Stimulated activated naive CD8-positive, alpha-beta T cell treated with anti-CD3 and anti-CD28 coated beads, Interleukin-15, amount 100 ng/mL, for 72 hours (primary cell): ENCODE results near the gene FAM174C.
"Not testable (repeated sequence)": the region's sequence is repeated elsewhere in the genome, so short reads cannot be mapped to it uniquely, and the experiment has no call there.

Experiments
- ATAC-seq: fragments of 150-1000 bp; cut with Tn5 transposase; 2 replicates; pipeline ENCODE4 v1.10.0; 2021; ENCODE audit warnings: mild to moderate bottlenecking, moderate library complexity
- DNase-seq, 2 donors: peaks; one replicate each; pipeline ENCODE4 v3.0.0; 2021 to 2022
- H3K27ac Mint-ChIP-seq, 2 donors: one replicate each; pipeline ENCODE4 v1.8.0; 2022; ENCODE audit warnings: mild to moderate bottlenecking in 2 of 2, mixed read lengths in 2 of 2, moderate library complexity in 2 of 2
- H3K27me3 Mint-ChIP-seq: one replicate; pipeline ENCODE4 v1.8.0; 2022; ENCODE audit warnings: mixed read lengths
- H3K4me1 Mint-ChIP-seq: one replicate; pipeline ENCODE4 v1.8.0; 2022; ENCODE audit warnings: mild to moderate bottlenecking, mixed read lengths
- H3K4me3 Mint-ChIP-seq, 2 donors: one replicate each; pipeline ENCODE4 v1.8.0; 2022; ENCODE audit warnings: mild to moderate bottlenecking in 2 of 2, mixed read lengths in 2 of 2, moderate library complexity in 1 of 2
- H3K9me3 Mint-ChIP-seq, 2 donors: one replicate each; pipeline ENCODE4 v1.8.0; 2022; ENCODE audit warnings: mixed read lengths in 2 of 2

FAM174C gene

GRCh38 chr19:1300744-1301490 lies 25.6 kb downstream of the FAM174C start:
- Mint-ChIP-seq H3K4me1 (no peaks in the 10 kb centered on the region), H3K9me3 (no peaks in the 10 kb centered on the region), H3K27me3 (no peaks in the 10 kb centered on the region), H3K4me3 (no peak overlapping the region), H3K27ac (no peak overlapping the region)
- ATAC-seq (no peak), DNase-seq (no peak)

- no peaks in the 10 kb centered on the region for H3K9me3 Mint-ChIP-seq
- H3K27ac Mint-ChIP-seq: no peak overlapping the region
- no peak overlapping the region for H3K4me3 Mint-ChIP-seq
- no peaks in the 10 kb centered on the region for H3K27me3 Mint-ChIP-seq
- no peaks in the 10 kb centered on the region for H3K4me1 Mint-ChIP-seq
- ATAC-seq: no peak
- DNase-seq: no peak
Observed at GRCh38 chr19:1302533-1303239, 27.4 kb downstream of the FAM174C start.

GRCh38 chr19:1304197-1304924 lies 29.0 kb downstream of the FAM174C start:
- DNase-seq (no peak), ATAC-seq (no peak)
- Mint-ChIP-seq H3K27me3 (no peaks in the 10 kb centered on the region), H3K27ac (no peak overlapping the region), H3K9me3 (no peaks in the 10 kb centered on the region), H3K4me1 (no peaks in the 10 kb centered on the region), H3K4me3 (no peak overlapping the region)

- DNase-seq, H3K27ac Mint-ChIP-seq, H3K4me1 Mint-ChIP-seq, H3K27me3 Mint-ChIP-seq, H3K9me3 Mint-ChIP-seq, H3K4me3 Mint-ChIP-seq, ATAC-seq: not testable (repeated sequence)
Observed at GRCh38 chr19:1305354-1305753, 30.0 kb downstream of the FAM174C start.

GRCh38 chr19:1307320-1307719 lies 32.0 kb downstream of the FAM174C start:
- Mint-ChIP-seq H3K27me3 (no peaks in the 10 kb centered on the region), H3K4me3 (no peak overlapping the region), H3K9me3 (no peaks in the 10 kb centered on the region), H3K4me1 (no peaks in the 10 kb centered on the region), H3K27ac (no peak overlapping the region)
- no peak for DNase-seq
- no peak for ATAC-seq

GRCh38 chr19:1307755-1308303 lies 32.5 kb downstream of the FAM174C start:
- no peak overlapping the region for H3K4me3 Mint-ChIP-seq
- DNase-seq (no peak), ATAC-seq (no peak)
- H3K4me1 Mint-ChIP-seq: no peaks in the 10 kb centered on the region
- H3K9me3 Mint-ChIP-seq: no peaks in the 10 kb centered on the region
- no peaks in the 10 kb centered on the region for H3K27me3 Mint-ChIP-seq
- H3K27ac Mint-ChIP-seq: no peak overlapping the region

- no peak for ATAC-seq
- H3K4me1 Mint-ChIP-seq: no peaks in the 10 kb centered on the region
- DNase-seq: no peak
- no peak overlapping the region for H3K4me3 Mint-ChIP-seq
- no peak overlapping the region for H3K27ac Mint-ChIP-seq
- no peaks in the 10 kb centered on the region for H3K9me3 Mint-ChIP-seq
- H3K27me3 Mint-ChIP-seq: no peaks in the 10 kb centered on the region
Observed at GRCh38 chr19:1308718-1309117, 33.4 kb downstream of the FAM174C start.

- no peaks in the 10 kb centered on the region for H3K4me1 Mint-ChIP-seq
- peaks cover 2% of the 10 kb centered on the region for H3K27me3 Mint-ChIP-seq
- no peak overlapping the region for H3K27ac Mint-ChIP-seq
- H3K9me3 Mint-ChIP-seq: no peaks in the 10 kb centered on the region
- DNase-seq: no peak
- H3K4me3 Mint-ChIP-seq: no peak overlapping the region
- ATAC-seq: no peak
Observed at GRCh38 chr19:1309977-1310852, 34.9 kb downstream of the FAM174C start.

GRCh38 chr19:1310853-1311180 lies 35.5 kb downstream of the FAM174C start:
- Mint-ChIP-seq H3K9me3 (no peaks in the 10 kb centered on the region), H3K4me3 (no peak overlapping the region), H3K4me1 (no peaks in the 10 kb centered on the region), H3K27ac (no peak overlapping the region), H3K27me3 (peaks cover 7% of the 10 kb centered on the region)
- ATAC-seq (no peak), DNase-seq (no peak)

GRCh38 chr19:1311543-1312091 lies 36.3 kb downstream of the FAM174C start:
- H3K4me1 Mint-ChIP-seq: no peaks in the 10 kb centered on the region
- H3K9me3 Mint-ChIP-seq: no peaks in the 10 kb centered on the region
- peaks cover 15% of the 10 kb centered on the region for H3K27me3 Mint-ChIP-seq
- DNase-seq: no peak
- H3K27ac Mint-ChIP-seq: no peak overlapping the region
- ATAC-seq: no peak
- no peak overlapping the region for H3K4me3 Mint-ChIP-seq

GRCh38 chr19:1312767-1313694 lies 37.7 kb downstream of the FAM174C start:
- Mint-ChIP-seq H3K4me3 (no peak overlapping the region), H3K4me1 (no peaks in the 10 kb centered on the region), H3K9me3 (no peaks in the 10 kb centered on the region), H3K27ac (no peak overlapping the region), H3K27me3 (peaks cover 29% of the 10 kb centered on the region)
- ATAC-seq: no peak
- no peak for DNase-seq

- Mint-ChIP-seq H3K9me3 (no peaks in the 10 kb centered on the region), H3K27me3 (peaks cover 33% of the 10 kb centered on the region), H3K4me1 (no peaks in the 10 kb centered on the region), H3K27ac (no peak overlapping the region), H3K4me3 (no peak overlapping the region)
- DNase-seq (no peak), ATAC-seq (no peak)
Observed at GRCh38 chr19:1313695-1314613, 38.6 kb downstream of the FAM174C start.

- no peak overlapping the region for H3K27ac Mint-ChIP-seq
- peak; percentile 80 for ATAC-seq
- no peak overlapping the region for H3K4me3 Mint-ChIP-seq
- H3K4me1 Mint-ChIP-seq: no peaks in the 10 kb centered on the region
- peak; percentile 40 to 52 for DNase-seq
- no peaks in the 10 kb centered on the region for H3K9me3 Mint-ChIP-seq
- H3K27me3 Mint-ChIP-seq: peaks cover 46% of the 10 kb centered on the region
Observed at GRCh38 chr19:1315470-1316166, 40.3 kb downstream of the FAM174C start.
